ENCODE data around the gene ZC2HC1B. TPM values are rescaled to one million over a fixed set of nuclear protein-coding genes. Genes with fewer than 3 reads are reported as not detected.

ZC2HC1B gene
- total and polyA plus RNA-seq, 9 of the 15 experiments (the other 6 are each of a cell fraction or from before 2014, with no cell fraction given): not detected

GRCh38 chr6:143941852-143942627 is 77.8 kb downstream of the ZC2HC1B start (continued):
- TF ChIP-seq SPI1 (IDR thresholded peaks at IDR 0.05; ENCODE audit: borderline replicate concordance, low read depth, low read length) (peak; percentile 50; the same call in 1 of the 2 replicates), SMC3 (conservative IDR thresholded peaks at IDR 0.05; ENCODE audit: insufficient read depth, low read depth, low read length) (peak; percentile 89), ZBTB7A (IDR thresholded peaks at IDR 0.05; ENCODE audit: borderline replicate concordance, control insufficient read depth, low read depth, low read length) (peak; percentile 86; the same call in 1 of the 2 replicates), RREB1 (CRISPR knock-in tag; IDR thresholded peaks at IDR 0.05) (peak; percentile 81; the same call in 1 of the 2 replicates), YY1 (IDR thresholded peaks at IDR 0.05; ENCODE audit: borderline replicate concordance in 1 of 3, control insufficient read depth in 1 of 3, extremely low read depth in 1 of 3, insufficient read depth in 3 of 3, insufficient read length in 1 of 3, insufficient replicate concordance in 2 of 3, low read depth in 1 of 3, low read length in 2 of 3) (peak in 1 of 3 experiments; percentile 47), ZNF124 (CRISPR knock-in tag; IDR thresholded peaks at IDR 0.05) (no peak), CEBPB (tag; IDR thresholded peaks at IDR 0.05) (no peak), KAT7 (CRISPR knock-in tag; IDR thresholded peaks at IDR 0.05; ENCODE audit: borderline replicate concordance) (no peak), ZNF23 (CRISPR knock-in tag; IDR thresholded peaks at IDR 0.05) (no peak), EZH2 (IDR thresholded peaks at IDR 0.05; ENCODE audit: borderline replicate concordance, low read depth, low read length) (no peak), PBX2 (CRISPR knock-in tag; IDR thresholded peaks at IDR 0.05; ENCODE audit: low read depth) (no peak), PBX2 (tag; conservative IDR thresholded peaks at IDR 0.05; ENCODE audit: low read depth) (no peak), RBM39 (optimal IDR thresholded peaks at IDR 0.05; ENCODE audit: low read depth, low read length) (no peak), RFX5 (IDR thresholded peaks at IDR 0.05; ENCODE audit: low read depth, low read length) (no peak), MYNN (IDR thresholded peaks at IDR 0.05) (peak; percentile 66), MYNN (CRISPR knock-in tag; IDR thresholded peaks at IDR 0.05) (no peak), NR3C1 (CRISPR knock-in tag; IDR thresholded peaks at IDR 0.05) (no peak), PRMT5 (CRISPR knock-in tag; IDR thresholded peaks at IDR 0.05) (no peak), ADNP (tag; IDR thresholded peaks at IDR 0.05) (no peak), ZFP36 (IDR thresholded peaks at IDR 0.05; ENCODE audit: low read depth, low read length, partially characterized antibody) (no peak)

Measured in K562 (cell line).